Keratinocyte (primary cell): ENCODE data around the gene NUTF2. TPM values are rescaled to one million over a fixed set of nuclear protein-coding genes. Genes with fewer than 3 reads are reported as not detected.

ENCODE experiments used
- DNase-seq: peaks from one replicate; pipeline ENCODE4 v3.0.0-alpha.2; 2011; ENCODE audit warnings: low read depth, missing footprints, low spot score
- FAIRE-seq: peaks from 2 replicates; lab custom pipeline; 2011; peaks lifted over from hg19 to GRCh38; lab: Jason Lieb, UNC
- H2AFZ ChIP-seq: 2 replicates; pipeline ENCODE4 v1.6.0; 2012; ENCODE audit warnings: low read length, control low read depth, inconsistent platforms; ENCODE audit not compliant: control insufficient read depth
- H3K27ac ChIP-seq: 2 replicates; pipeline ENCODE4 v1.5.1; 2011; ENCODE audit warnings: low read length; ENCODE audit not compliant: control insufficient read depth, insufficient read depth
- H3K27me3 ChIP-seq: 3 replicates; pipeline ENCODE4 v1.6.0; 2011; ENCODE audit warnings: low read length; ENCODE audit not compliant: control insufficient read depth, insufficient read depth; ENCODE audit errors: extremely low read depth
- H3K36me3 ChIP-seq, 2 experiments: 2 replicates in 1 of 2; 3 replicates in 1 of 2; pipeline ENCODE4 v1.5.1; 2011; ENCODE audit warnings: low read length in 2 of 2, mild to moderate bottlenecking in 1 of 2; ENCODE audit not compliant: control insufficient read depth in 2 of 2, insufficient read depth in 2 of 2; ENCODE audit errors: extremely low read depth in 1 of 2
- H3K4me1 ChIP-seq: 3 replicates; pipeline ENCODE4 v1.5.1; 2011; ENCODE audit warnings: low read length; ENCODE audit not compliant: control insufficient read depth, insufficient read depth; ENCODE audit errors: extremely low read depth
- H3K4me2 ChIP-seq: 3 replicates; pipeline ENCODE4 v1.6.0; 2011; ENCODE audit warnings: low read depth, low read length; ENCODE audit not compliant: control insufficient read depth, insufficient read depth; ENCODE audit errors: extremely low read depth
- H3K4me3 ChIP-seq, 3 experiments: fragments of 200-600 bp in 1 of 3; sonication (generic) in 1 of 3; 2 replicates in 2 of 3; 3 replicates in 1 of 3; pipeline ENCODE4 v1.5.1; 2011 to 2016; ENCODE audit warnings: low read length in 3 of 3, mild to moderate bottlenecking in 3 of 3, control low read depth in 2 of 3, inconsistent platforms in 1 of 3, low read depth in 1 of 3, mixed read lengths in 1 of 3, mixed run types in 1 of 3, moderate library complexity in 1 of 3; ENCODE audit not compliant: control insufficient read depth in 2 of 3, insufficient read depth in 2 of 3; ENCODE audit errors: extremely low read depth in 1 of 3
- H3K79me2 ChIP-seq: 2 replicates; pipeline ENCODE4 v1.6.0; 2012; ENCODE audit warnings: low read length; ENCODE audit not compliant: control insufficient read depth, insufficient read depth
- H3K9ac ChIP-seq: 3 replicates; pipeline ENCODE4 v1.6.0; 2011; ENCODE audit warnings: low read length; ENCODE audit not compliant: control insufficient read depth, insufficient read depth; ENCODE audit errors: extremely low read depth
- H3K9me1 ChIP-seq: 3 replicates; pipeline ENCODE4 v1.6.0; 2011; ENCODE audit warnings: low read length; ENCODE audit not compliant: control insufficient read depth, insufficient read depth; ENCODE audit errors: extremely low read depth
- H3K9me3 ChIP-seq: 2 replicates; pipeline ENCODE4 v1.5.1; 2012; ENCODE audit warnings: low read depth, low read length; ENCODE audit not compliant: control insufficient read depth
- H4K20me1 ChIP-seq: 3 replicates; pipeline ENCODE4 v1.6.0; 2011; ENCODE audit warnings: low read length; ENCODE audit not compliant: control insufficient read depth, insufficient read depth; ENCODE audit errors: extremely low read depth
- EZH2 ChIP-seq: IDR thresholded peaks from one replicate; pipeline ENCODE4 v1.6.1; 2012; ENCODE audit warnings: inconsistent platforms, mild to moderate bottlenecking, low read length, moderate library complexity
- dilution Hi-C: fragments of 300-500 bp; cut with MboI; formaldehyde crosslinking; loops from one replicate; pipeline ENCODE4 v1.7.0; 2020; ENCODE audit warnings: low sequenced_read_pairs; ENCODE audit not compliant: extremely low pct_ligation_motif_present
- polyA plus RNA-seq, 5 experiments: library from polyadenylated mRNA; depleted of rRNA in 3 of 5; stranded (reverse) in 3 of 5; stranded (forward) in 1 of 5; unstranded in 1 of 5; fragments of >200 nt; gene quantifications; 1 replicate in 1 of 5; 2 replicates in 3 of 5; 3 replicates in 1 of 5; pipeline versions ENCODE4 v1.2.1 to v1.2.3, GENCODE V29; 2011 to 2012; ENCODE audit warnings: missing spikeins in 2 of 5, low read depth in 1 of 5, low replicate concordance in 1 of 5
- small RNA-seq, 3 experiments: library from RNA; depleted of rRNA; stranded (forward); fragments of <200 nt; gene quantifications; one replicate each; pipeline ENCODE3, GENCODE V24; 2012; ENCODE audit warnings: low read depth in 3 of 3, low replicate concordance in 1 of 3; ENCODE audit not compliant: insufficient read length in 3 of 3
- TF ChIP-seq, protein P1 (sequence below), 3 experiments: IDR thresholded peaks in 1 of 3; conservative IDR thresholded peaks in 1 of 3; optimal IDR thresholded peaks in 1 of 3; 2 replicates in 2 of 3; 3 replicates in 1 of 3; pipeline versions ENCODE3 to v1.5.1; 2011; ENCODE audit warnings: low read length in 3 of 3, mild to moderate bottlenecking in 3 of 3, moderate library complexity in 2 of 3, control low read depth in 1 of 3, inconsistent platforms in 1 of 3; ENCODE audit not compliant: insufficient read depth in 2 of 3; ENCODE audit errors: extremely low read depth in 1 of 3

The NUTF2 gene
- polyA plus RNA-seq, 1 donor (not counting 4 experiments of a cell fraction or from before 2014, with no cell fraction given) = 189 TPM

GRCh38 chr16:67917852-67918236 is 71.1 kb downstream of the NUTF2 start:
- H3K27ac ChIP-seq = peak overlapping the region; percentile 10
- H4K20me1 ChIP-seq = peaks cover 17% of the 10 kb centered on the region

GRCh38 chr16:67919622-67920221 is 73.0 kb downstream of the NUTF2 start:
- Histone ChIP-seq H3K9ac (no peak overlapping the region), H3K27me3 (no peaks in the 10 kb centered on the region), H3K79me2 (peaks cover 6% of the 10 kb centered on the region), H3K4me1 (peaks cover 40% of the 10 kb centered on the region), H3K4me3 (no peak overlapping the region), H3K9me3 (no peaks in the 10 kb centered on the region), H3K36me3 (peaks cover 5 to 8% of the 10 kb centered on the region in 2 experiments), H3K27ac (no peak overlapping the region), H3K9me1 (peaks cover 11% of the 10 kb centered on the region), H4K20me1 (peaks cover 22% of the 10 kb centered on the region), H2AFZ (no peak overlapping the region), H3K4me2 (no peak overlapping the region)
- no peak for DNase-seq
- FAIRE-seq = no peak
- TF ChIP-seq, protein P1, sequence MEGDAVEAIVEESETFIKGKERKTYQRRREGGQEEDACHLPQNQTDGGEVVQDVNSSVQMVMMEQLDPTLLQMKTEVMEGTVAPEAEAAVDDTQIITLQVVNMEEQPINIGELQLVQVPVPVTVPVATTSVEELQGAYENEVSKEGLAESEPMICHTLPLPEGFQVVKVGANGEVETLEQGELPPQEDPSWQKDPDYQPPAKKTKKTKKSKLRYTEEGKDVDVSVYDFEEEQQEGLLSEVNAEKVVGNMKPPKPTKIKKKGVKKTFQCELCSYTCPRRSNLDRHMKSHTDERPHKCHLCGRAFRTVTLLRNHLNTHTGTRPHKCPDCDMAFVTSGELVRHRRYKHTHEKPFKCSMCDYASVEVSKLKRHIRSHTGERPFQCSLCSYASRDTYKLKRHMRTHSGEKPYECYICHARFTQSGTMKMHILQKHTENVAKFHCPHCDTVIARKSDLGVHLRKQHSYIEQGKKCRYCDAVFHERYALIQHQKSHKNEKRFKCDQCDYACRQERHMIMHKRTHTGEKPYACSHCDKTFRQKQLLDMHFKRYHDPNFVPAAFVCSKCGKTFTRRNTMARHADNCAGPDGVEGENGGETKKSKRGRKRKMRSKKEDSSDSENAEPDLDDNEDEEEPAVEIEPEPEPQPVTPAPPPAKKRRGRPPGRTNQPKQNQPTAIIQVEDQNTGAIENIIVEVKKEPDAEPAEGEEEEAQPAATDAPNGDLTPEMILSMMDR (optimal IDR thresholded peaks at IDR 0.05 in 1 of 3, IDR thresholded peaks at IDR 0.05 in 1 of 3, conservative IDR thresholded peaks at IDR 0.05 in 1 of 3; ENCODE audit: extremely low read depth in 1 of 3, insufficient read depth in 2 of 3, low read length in 3 of 3) = no peak
- TF ChIP-seq EZH2 = no peak
- dilution Hi-C loops = no loop called here

More at GRCh38 chr16:67917852-67918236, 71.1 kb downstream of the NUTF2 start:
- DNase-seq = peak; percentile 68
- H3K9ac ChIP-seq = no peak overlapping the region
- peak overlapping the region; percentile 3 for H3K4me2 ChIP-seq
- H3K9me3 ChIP-seq = no peaks in the 10 kb centered on the region
- H3K4me1 ChIP-seq = peaks cover 32% of the 10 kb centered on the region
- H3K4me3 ChIP-seq = no peak overlapping the region
- H3K79me2 ChIP-seq = peaks cover 6% of the 10 kb centered on the region
- H3K36me3 ChIP-seq = peaks cover 4 to 8% of the 10 kb centered on the region in 2 experiments
- H3K27me3 ChIP-seq = no peaks in the 10 kb centered on the region
- dilution Hi-C loops = no loop called here
- TF ChIP-seq, protein P1 (optimal IDR thresholded peaks at IDR 0.05 in 1 of 3, IDR thresholded peaks at IDR 0.05 in 1 of 3, conservative IDR thresholded peaks at IDR 0.05 in 1 of 3; ENCODE audit: extremely low read depth in 1 of 3, insufficient read depth in 2 of 3, low read length in 3 of 3) = no peak
- TF ChIP-seq EZH2 = no peak
- peaks cover 11% of the 10 kb centered on the region for H3K9me1 ChIP-seq
- H2AFZ ChIP-seq = no peak overlapping the region
- peak; percentile 100 for FAIRE-seq

Small RNA genes lying within 50 kb of the gene (small RNA-seq; reads per million reads assigned to genes)
- gene AC040162.2 = 0 reads per million in 3 experiments
- gene NRN1L = 0 reads per million in 3 experiments

Other genes with a start within 250 kb of the NUTF2 start
- 0.06 to 0.12 TPM in 2 of 3 replicates, not detected in the other for gene CARMIL2, start 201.8 kb upstream of the NUTF2 start, polyA plus RNA-seq
- gene ACD, start 186.7 kb upstream of the NUTF2 start, polyA plus RNA-seq = 12.9 to 16.7 TPM (median 13.2 TPM) in 3 replicates
- 0.05 to 0.23 TPM (median 0.20 TPM) in 3 replicates for gene PARD6A, start 186.0 kb upstream of the NUTF2 start, polyA plus RNA-seq
- gene ENKD1, start 180.2 kb upstream of the NUTF2 start, polyA plus RNA-seq = 4.3 to 4.6 TPM (median 4.4 TPM) in 3 replicates
- 0.10 to 0.24 TPM (median 0.17 TPM) in 3 replicates for gene C16orf86, start 180.1 kb upstream of the NUTF2 start, polyA plus RNA-seq
- 13.2 to 19.3 TPM (median 13.8 TPM) in 3 replicates for gene GFOD2, start 127.6 kb upstream of the NUTF2 start, polyA plus RNA-seq
- 9.3 to 9.9 TPM (median 9.5 TPM) in 3 replicates for gene RANBP10, start 40.4 kb upstream of the NUTF2 start, polyA plus RNA-seq
- 0.43 to 1.5 TPM (median 0.54 TPM) in 3 replicates for gene TSNAXIP1, start 40.0 kb upstream of the NUTF2 start, polyA plus RNA-seq
- gene THAP11, start 4.6 kb upstream of the NUTF2 start, polyA plus RNA-seq = 9.2 to 13.1 TPM (median 11.8 TPM) in 3 replicates
- 30.1 to 57.1 TPM (median 41.3 TPM) in 3 replicates for gene CENPT, start 760 bp downstream of the NUTF2 start, polyA plus RNA-seq
- gene EDC4, start 26.1 kb downstream of the NUTF2 start, polyA plus RNA-seq = 16.7 to 28.0 TPM (median 25.4 TPM) in 3 replicates
- gene NRN1L, start 38.0 kb downstream of the NUTF2 start, polyA plus RNA-seq = not detected in 3 replicates
- gene PSKH1, start 46.3 kb downstream of the NUTF2 start, polyA plus RNA-seq = 10.7 to 19.5 TPM (median 13.7 TPM) in 3 replicates
- 0.10 to 0.46 TPM (median 0.33 TPM) in 3 replicates for gene CTRL, start 84.9 kb downstream of the NUTF2 start, polyA plus RNA-seq
- gene PSMB10, start 89.9 kb downstream of the NUTF2 start, polyA plus RNA-seq = 9.3 to 19.7 TPM (median 11.1 TPM) in 3 replicates
- gene LCAT, start 97.2 kb downstream of the NUTF2 start, polyA plus RNA-seq = 6.5 to 11.6 TPM (median 10.5 TPM) in 3 replicates
- gene SLC12A4, start 121.7 kb downstream of the NUTF2 start, polyA plus RNA-seq = 59.3 to 72.2 TPM (median 65.4 TPM) in 3 replicates
- 0.04 TPM in 1 of 3 replicates, not detected in the others for gene DPEP3, start 133.6 kb downstream of the NUTF2 start, polyA plus RNA-seq
- gene DPEP2, start 152.6 kb downstream of the NUTF2 start, polyA plus RNA-seq = 0.04 to 0.12 TPM in 2 of 3 replicates, not detected in the other
- 0.05 TPM in 1 of 3 replicates, not detected in the others for gene DPEP2NB, start 169.0 kb downstream of the NUTF2 start, polyA plus RNA-seq
- gene DDX28, start 176.3 kb downstream of the NUTF2 start, polyA plus RNA-seq = 12.8 to 15.7 TPM (median 14.2 TPM) in 3 replicates
- 17.8 to 30.7 TPM (median 22.9 TPM) in 3 replicates for gene DUS2, start 176.4 kb downstream of the NUTF2 start, polyA plus RNA-seq
- 9.5 to 11.5 TPM (median 10.9 TPM) in 3 replicates for gene NFATC3, start 238.4 kb downstream of the NUTF2 start, polyA plus RNA-seq